NCI-H345 (cell line): Measurements from ENCODE around the gene PELO.
"Not testable (repeated sequence)": the region's sequence is repeated elsewhere in the genome, so short reads cannot be mapped to it uniquely, and the experiment has no call there.

Experiments
- DNase-seq: peaks from one replicate; lab custom pipeline; 2025; lab: John Stamatoyannopoulos, UW

Gene PELO, protein sequence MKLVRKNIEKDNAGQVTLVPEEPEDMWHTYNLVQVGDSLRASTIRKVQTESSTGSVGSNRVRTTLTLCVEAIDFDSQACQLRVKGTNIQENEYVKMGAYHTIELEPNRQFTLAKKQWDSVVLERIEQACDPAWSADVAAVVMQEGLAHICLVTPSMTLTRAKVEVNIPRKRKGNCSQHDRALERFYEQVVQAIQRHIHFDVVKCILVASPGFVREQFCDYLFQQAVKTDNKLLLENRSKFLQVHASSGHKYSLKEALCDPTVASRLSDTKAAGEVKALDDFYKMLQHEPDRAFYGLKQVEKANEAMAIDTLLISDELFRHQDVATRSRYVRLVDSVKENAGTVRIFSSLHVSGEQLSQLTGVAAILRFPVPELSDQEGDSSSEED

DNA sequence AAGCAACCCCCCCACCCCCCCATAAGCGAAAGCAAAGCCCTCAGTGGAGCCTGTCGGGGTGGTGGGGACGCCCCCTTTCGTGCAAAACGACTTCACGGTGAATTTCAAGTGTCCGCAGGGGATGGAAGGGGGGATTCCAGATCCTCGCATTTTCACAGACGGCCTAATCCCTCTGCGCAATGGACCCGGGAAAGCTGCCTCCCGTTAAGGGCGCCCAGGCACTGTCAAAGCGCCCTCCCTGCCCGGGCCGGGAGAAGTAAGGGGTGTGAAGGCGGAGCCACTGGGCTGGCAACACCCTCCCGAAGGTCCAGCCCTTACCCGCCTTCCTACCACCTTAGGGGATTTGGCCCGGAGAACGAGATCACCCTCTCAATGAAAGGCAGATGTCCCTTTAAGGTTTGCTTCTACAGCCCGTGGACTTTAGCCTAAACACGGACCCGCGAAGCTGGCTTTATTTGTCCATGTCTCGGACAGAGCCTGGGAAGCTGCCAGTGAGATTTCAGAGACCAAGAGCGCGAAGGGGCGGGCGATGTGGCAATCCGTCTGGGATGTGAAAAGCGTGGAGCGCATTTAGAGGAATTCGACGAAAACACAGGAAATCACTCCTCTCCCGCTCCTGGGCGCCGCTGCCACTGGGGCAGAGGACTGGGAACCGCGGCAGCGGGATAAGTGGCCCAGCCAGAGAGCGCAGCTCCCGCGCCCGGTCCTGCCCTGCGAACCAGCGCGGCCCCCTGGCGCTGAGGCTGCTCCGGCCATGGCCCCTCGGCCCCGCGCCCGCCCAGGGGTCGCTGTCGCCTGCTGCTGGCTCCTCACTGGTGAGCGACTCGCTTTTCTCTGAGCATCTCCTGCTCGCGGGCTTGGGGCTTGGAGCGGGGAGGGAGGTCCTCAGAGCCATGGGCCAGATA is at the start of gene PELO, which contains the start of gene ITGA1:
TSS of gene PELO (plus strand) at position 317 of the 905 bp plus-strand sequence. CDS start 12,479 bp downstream, outside the sequence.
TSS of gene ITGA1 (plus strand) at position 317 of the 905 bp plus-strand sequence. CDS start at position 755, 438 bp downstream.
- DNase-seq, result peak; percentile 77

DNA sequence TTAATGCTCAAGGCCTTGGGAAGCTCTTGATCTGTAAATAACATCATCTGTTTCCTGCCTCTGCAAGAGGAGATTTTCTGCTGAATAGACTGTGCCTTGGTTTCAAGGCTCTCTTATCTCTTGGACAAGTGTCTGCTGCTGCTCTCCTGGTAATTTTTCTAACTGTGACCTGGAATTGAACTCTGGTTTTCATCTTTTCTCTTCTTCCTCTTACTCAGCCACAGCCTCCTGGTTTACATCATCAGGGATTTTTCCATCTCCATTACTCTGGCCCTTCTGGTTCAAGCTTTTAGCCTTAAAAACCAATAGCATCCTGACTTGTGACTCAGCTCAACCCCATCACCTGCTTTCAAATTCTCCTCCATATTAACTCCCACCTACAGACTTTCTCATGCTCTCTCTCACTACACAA is 49.6 kb upstream of the PELO start:
- no peak for DNase-seq

GRCh38 chr5:52740007-52740406 is 47.7 kb upstream of the PELO start:
- no peak for DNase-seq

- no peak for DNase-seq
Measured at GRCh38 chr5:52743012-52743411, 44.7 kb upstream of the PELO start.

GRCh38 chr5:52743529-52743928 is 44.2 kb upstream of the PELO start:
- DNase-seq, result no peak

DNA sequence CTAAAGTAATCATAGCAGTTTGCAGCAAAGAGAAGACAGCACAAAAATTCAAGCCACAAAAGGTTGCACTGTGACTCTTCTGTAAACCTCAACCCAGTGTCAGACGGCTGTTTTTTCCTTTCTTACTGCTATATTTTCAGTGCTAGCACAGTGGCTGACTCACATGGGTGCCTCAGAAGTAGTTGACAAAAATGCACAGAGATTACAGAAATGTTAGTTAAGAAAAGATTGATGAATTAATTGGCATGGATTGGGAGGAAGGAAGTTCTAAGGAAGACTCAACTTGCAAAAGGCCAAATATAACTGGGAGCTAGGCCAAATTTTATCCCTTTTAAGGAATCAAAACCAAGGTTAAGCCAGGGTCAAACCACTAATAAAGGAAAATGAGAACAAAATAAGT is 43.7 kb upstream of the PELO start:
- DNase-seq, result no peak

DNA sequence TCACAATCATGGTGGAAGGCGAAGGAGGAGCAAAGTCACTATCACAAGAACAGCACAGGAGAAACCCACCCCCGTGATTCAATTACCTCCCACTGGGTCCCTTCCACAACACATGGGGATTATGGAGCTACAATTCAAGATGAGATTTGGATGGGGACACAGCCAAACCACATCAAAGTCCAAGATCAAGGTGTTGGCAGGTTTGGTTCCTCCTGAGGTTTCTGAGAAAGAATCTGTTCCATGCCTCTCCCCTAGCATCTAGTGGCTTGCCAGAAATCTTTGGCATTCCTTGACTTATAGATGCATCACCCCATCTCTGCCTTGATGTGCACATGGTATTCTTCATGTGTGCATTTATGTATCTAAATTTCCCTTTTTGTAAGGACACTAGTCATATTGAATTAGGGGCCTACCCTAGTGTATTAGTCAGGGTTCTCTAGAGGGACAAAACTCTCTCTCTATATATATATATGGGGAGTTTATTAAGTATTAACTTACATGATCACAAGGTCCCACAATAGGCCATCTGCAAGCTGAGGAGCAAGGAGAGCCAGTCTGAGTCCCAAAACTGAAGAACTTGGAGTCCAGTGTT is 42.8 kb upstream of the PELO start:
- not testable (repeated sequence) for DNase-seq

- no peak for DNase-seq
Measured at GRCh38 chr5:52746539-52746938, 41.2 kb upstream of the PELO start.

DNA sequence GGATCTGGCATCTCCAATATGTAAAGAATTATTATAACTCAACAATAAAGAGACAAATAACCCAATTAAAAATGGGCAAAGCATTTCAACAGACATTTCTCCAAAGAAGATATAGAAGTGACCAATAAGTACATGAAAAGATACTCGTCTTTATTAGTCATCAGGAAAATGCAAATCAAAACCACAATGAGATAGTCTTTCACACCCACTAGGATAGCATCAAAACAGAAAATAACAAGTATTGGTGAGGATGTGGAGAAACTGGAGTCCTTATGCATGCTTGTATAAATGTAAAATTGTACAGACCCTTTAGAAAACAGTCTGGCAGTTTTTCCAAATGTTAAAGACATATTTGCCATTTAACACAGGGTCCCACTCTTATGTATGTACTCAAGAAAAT is 39.1 kb upstream of the PELO start:
- no peak for DNase-seq

DNA sequence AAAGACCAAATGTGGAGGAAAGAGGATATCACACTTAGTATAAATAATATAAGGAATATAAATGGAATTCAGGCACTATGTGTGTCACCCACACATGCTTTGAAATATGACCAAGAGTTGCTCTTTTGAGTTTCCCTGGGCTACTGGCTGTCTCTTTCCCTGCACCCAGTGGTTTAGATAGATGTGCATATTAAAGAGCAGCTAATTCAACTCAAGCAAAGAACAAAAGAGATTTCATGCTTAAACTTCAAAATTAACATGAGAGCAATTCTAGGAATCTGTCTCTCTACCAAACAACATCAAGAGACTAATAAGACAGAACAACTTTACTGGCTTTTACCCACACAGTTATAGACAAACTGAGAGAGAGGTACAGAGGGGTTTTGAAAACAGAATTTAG is 38.0 kb upstream of the PELO start:
- no peak for DNase-seq

DNA sequence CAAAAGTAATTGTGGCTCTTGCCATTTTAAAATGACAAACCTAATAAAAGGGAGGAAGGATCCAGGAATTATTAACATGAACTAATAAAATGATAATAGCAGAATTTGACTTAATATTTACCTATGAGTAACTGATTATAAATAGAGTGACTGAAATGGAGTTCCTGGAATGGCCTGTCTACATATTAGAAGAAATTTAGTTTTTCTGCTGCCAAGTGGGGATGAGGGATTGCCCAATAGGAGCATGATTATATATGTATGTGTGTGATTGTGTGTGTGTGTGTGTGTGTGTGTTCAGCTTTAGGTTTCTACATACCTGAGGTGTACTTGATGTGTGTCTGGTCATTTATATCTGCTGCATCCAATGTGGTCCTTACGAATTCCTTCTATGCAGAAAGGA is 36.6 kb upstream of the PELO start:
- no peak for DNase-seq

GRCh38 chr5:52754051-52754450 is 33.7 kb upstream of the PELO start:
- no peak for DNase-seq

DNA sequence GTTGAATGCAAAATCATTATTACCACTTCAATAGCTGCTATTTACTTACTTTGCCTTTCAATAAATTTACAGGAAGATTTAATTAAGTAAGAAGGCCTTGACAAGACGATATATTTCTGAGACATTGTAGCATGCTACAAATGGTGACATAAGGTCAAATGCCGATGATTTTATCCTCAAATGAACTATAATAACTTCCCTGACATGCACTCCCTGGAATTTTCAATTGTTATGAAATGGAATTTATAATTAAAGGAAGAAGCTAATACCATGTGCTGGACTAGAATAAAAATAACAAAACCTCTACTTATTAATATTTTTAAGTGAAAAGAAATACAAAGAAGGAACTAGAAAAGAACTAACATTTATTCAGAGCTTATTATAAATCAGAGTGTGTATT is 30.2 kb upstream of the PELO start:
- no peak for DNase-seq

GRCh38 chr5:52758014-52758413 is 29.7 kb upstream of the PELO start:
- no peak for DNase-seq

DNA sequence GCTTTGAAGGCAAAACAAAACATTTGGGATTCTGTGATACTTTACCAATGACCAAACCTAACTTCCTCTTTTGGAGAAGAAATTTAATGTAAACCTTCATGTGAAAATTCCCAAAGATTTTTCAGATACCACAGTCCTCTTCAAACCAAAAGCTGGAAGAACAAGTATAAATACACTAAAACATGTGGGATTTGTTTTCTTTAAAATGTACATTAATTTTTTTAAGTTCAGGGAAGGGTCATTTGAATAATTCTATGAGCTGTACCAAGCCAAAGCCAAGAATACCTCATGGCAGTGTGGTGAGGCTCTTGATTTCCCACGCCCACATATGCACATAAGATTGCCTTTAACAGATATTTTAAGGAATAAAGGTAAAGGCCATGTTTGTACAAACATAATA is 28.4 kb upstream of the PELO start:
- no peak for DNase-seq

- DNase-seq, result no peak
Measured at GRCh38 chr5:52760695-52761366, 26.9 kb upstream of the PELO start.

- DNase-seq, result no peak
Measured at GRCh38 chr5:52767217-52767743, 20.4 kb upstream of the PELO start.

DNA sequence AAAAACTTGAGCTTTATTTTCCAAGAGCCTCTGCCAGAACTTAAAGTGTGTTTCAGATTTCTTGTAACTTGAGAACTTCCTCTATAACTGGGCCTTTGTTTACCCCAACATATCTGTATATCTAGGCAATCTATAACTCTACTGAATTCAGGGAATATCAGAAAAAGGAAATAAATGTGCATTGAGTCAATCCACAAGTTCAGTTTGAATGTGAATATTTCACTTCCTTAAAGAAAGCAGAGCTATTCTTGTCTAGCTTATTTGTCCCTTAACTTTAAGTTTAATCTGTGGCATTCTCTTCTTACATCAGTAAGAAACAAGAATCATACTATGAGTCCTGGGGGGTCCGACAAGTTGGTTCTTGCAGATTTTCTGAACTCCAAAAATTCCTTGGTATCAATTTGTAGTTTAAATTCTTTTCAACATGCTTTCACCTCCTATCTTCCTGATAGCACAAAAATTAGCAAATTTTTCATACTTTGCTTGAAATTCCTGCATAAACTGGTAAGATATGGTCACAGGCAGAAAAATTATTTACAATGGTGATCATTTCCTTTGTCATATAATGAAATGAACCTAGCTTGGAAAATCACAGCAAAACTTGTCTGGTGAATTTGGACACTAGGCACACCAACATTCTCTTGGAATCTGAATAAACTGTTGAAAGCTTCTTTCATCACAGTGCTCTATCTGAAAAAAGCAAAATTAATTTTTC is 19.8 kb upstream of the PELO start:
- DNase-seq, result no peak

DNA sequence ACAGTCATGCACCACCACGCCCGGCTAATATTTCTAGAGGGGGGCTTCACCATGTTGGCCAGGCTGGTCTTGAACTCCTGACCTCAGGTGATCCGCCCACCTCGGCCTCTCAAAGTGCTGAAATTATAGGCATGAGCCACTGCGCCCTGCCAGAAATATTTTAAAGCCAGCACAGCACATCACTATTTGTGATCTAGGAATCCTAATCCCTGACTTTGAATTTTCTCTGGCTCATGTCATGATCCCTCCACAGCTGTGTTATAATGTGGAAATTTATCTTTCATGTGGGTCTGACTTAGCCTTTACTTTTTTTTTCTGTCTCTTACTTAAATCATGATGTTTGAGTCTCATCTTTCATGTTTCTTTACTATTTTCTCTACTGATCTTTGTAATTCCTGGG is 18.7 kb upstream of the PELO start:
- no peak for DNase-seq

GRCh38 chr5:52770287-52770939 is 17.3 kb upstream of the PELO start:
- no peak for DNase-seq
